Middle frontal gyrus (tissue), 1 donor: ENCODE data around the gene ENSA.
"Not testable (repeated sequence)": the region's sequence is repeated elsewhere in the genome, so short reads cannot be mapped to it uniquely, and the experiment has no call there.

Experiments
- DNase-seq: peaks from one replicate; pipeline ENCODE4 v3.0.0-alpha.2; 2015; ENCODE audit warnings: low spot score; ENCODE audit errors: extremely low spot score

The ENSA gene

DNA sequence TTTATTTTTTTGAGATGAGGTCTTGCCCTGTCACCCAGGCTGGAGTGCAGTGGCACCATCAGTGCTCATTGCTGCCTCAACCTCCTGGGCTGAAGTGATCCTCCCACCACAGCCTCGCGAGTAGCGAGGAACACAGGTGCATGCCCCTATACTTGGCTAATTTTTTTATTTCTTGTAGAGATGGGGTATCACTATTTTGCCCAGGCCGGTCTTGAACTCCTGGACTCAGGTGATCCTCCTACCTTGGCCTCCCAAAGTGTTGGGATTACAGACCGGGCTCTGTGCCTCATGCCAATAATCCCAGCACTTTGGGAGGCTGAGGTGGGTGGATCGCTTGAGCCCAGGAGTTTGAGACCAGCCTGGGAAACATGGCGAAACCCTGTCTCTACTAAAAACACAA lies 48.0 kb downstream of the ENSA start:
- not testable (repeated sequence) for DNase-seq

DNA sequence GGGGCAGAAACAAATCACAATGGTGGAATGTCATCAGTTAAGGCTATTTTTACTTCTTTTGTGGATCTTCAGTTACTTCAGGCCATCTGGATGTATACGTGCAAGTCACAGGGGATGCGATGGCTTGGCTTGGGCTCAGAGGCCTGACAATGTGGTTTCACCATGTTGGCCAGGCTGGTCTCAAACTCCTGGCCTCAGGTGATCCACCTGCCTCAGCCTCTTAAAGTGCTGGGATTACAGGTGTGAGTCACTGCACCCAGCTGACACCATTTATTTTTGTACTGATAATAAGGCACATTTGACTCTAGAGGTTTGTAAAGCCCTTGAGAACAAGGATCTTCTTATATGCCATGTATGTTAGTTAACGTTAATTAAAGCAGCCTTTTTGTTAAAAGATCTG lies 48.4 kb downstream of the ENSA start:
- not testable (repeated sequence) for DNase-seq

DNA sequence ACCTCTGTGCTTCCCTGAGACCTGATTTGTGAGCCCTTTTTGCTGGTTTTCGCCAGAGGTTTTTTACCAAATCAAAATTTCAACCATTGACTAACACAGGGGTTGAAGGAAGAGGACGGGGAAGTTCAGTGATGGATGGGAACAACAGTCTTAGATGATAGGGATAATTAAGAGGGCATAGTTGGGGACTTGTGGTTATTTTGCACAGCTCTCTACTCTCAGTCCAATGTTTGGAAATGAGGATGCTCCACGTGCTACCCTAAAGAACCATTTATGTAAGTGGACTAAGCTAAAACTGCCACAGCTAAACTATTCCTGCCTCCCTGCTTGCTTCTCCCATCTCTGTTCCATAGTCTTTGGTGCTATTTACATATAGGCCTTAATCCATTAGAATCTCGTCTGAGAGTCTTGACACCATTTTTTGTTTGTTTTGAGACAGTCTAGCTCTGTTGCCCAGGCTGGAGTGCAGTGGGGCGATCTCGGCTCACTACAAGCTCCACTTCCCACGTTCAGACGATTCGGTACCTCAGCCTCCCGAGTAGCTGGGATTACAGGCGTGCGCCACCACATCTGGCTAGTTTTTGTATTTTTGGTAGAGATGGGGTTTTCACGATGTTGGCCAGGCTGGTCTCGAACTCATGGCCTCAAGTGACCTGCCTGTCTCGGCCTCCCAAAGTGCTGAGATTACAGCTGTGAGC lies 49.3 kb downstream of the ENSA start:
- no peak for DNase-seq

DNA sequence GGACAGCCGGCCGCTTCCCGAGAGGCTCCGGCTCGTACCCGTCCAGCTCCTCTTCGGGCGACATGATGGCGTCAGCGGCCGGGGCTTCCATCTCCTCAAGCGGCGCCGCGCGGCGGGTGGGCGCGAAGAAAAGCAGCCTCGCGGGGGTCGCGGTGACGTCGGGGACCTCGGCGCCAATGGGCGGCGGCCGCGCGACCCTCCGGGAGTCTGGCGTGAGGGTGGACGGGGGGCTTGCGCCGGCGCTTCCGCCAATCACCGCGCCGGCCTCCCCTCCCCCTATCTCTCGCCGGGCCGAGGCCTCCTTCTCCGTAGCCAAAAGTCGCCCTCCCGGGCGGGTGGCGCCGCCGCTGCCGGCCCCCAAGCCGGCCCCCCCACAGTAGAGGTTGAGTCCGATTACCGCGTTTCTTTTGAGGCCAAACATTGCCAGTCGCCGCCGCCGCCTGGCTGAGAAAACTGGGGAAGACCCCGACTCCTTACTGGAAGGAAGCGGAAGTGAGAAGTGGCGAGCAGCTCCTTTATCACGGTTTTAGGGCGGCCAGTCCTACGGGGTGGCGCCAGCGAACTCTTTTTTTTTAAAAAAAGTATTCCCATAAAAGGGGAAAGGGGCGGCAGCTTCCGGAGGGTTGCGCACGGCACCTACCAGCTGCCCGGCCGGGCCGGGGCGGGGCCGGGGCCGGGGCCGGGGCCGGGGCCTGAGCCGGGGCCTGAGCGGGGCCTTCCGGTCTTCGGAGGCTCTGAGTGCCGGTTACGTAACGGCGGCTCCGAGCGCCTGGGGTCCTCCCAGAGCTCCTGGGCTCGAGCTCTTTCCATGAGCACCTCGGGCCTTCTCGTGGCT lies 50.1 kb downstream of the ENSA start, which contains the start of gene MCL1:
MCL1 (minus strand) TSS at position 501 of the 835 bp plus-strand sequence; CDS start at position 421, 80 bp downstream.
- DNase-seq: peak; percentile 89

DNA sequence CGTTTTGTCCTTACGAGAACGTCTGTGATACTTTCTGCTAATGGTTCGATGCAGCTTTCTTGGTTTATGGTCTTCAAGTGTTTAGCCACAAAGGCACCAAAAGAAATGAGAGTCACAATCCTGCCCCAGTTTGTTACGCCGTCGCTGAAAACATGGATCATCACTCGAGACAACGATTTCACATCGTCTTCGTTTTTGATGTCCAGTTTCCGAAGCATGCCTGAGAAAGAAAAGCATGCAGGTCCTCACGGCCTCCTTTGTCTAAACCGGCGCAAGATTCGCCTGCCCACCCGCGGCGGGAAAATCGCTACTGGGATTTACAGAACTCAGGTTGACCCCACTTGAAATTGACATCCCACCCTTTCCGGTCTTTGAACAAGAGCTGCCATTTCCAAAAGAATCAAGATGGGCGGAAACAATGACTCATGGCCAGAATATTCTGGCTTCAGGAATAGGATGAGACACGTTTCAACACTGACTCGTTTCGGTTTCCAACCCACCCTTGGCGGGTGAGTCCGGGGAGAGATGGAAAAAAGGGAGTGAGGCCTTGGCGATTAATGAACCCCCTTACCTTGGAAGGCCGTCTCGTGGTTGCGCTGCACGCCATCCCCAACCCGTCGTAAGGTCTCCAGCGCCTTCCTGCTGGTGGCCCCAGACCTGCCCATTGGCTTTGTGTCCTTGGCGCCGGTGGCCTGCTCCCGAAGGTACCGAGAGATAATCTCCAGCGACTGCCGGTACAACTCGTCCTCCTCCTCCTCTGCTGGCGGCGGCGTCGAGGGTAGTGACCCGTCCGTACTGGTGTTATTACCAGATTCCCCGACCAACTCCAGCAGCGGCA lies 50.9 kb downstream of the ENSA start:
- DNase-seq: no peak

DNA sequence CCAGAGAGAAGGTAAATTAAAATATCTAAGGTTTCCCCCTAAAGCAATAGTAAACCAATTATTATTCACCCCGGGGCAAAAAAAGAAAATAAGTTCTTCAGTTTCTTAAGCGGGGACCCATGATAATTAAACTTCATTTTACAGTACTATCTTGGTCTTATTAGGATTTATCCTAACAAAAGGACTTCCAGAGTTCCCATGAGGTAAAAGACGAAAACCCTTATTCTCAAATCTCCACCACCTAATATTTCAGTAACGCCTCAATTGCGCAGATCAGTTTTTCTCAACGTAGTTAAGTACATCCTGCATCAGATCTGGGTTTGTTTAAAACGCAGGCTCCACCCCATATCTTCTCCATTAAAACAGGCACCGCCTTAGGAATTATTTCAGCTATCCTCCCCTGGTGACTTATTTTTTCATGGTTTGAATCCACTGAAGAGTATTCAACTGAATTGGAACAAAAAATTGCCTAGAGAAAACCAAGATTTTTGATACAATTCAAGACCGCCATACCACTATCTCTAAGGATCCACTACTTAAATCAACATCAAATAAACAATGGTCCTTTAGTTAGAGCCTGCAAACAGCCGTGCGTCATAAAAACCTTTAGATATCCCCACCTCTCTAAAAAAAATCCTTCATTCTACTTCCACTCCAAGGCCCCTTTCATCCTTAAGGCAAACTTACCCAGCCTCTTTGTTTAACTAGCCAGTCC lies 51.7 kb downstream of the ENSA start:
- no peak for DNase-seq

DNA sequence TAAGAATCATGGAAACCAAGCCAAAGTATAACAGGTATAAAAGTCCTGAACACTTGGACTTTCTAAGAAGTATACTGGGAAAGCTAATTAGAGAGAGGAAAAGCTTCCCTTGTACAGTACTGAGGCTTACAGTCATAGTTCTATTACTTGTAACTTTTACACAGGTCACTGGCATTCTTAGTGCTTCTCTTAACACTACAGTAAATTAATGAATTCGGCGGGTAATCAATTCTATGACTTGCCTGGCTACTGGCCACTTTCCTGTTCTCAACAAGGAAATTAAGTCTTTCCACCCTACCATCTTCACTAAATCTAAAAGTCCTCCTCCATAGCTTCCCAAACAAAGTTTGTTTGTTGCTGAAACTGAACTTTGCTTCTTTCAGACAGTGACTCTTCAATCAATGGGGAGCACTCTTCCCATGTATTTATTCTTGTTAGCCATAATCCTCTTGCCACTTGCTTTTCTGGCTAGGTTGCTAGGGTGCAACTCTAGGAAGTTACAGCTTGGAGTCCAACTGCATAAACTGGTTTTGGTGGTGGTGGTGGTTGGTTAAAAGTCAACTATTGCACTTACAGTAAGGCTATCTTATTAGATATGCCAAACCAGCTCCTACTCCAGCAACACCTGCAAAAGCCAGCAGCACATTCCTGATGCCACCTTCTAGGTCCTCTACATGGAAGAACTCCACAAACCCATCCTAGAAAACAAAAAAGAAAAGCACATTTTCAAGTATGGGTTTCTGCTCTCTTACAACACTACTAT lies 52.4 kb downstream of the ENSA start:
- no peak for DNase-seq

DNA sequence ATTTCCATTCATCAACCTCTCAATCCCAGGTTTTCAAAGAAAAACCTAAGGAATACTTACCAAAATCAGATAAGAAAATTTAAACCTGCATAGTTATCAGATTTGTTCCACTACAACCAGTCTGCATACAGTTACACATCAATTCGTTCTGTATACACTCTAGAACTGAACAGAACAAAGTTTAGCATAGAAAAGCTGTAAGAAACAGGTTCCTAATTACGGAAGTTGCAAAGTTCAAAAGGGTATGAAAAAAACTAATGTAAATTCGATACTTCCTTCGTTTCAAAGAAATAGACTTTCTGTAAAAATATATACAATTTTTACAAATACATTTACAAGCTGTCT lies 53.1 kb downstream of the ENSA start:
- no peak for DNase-seq

DNA sequence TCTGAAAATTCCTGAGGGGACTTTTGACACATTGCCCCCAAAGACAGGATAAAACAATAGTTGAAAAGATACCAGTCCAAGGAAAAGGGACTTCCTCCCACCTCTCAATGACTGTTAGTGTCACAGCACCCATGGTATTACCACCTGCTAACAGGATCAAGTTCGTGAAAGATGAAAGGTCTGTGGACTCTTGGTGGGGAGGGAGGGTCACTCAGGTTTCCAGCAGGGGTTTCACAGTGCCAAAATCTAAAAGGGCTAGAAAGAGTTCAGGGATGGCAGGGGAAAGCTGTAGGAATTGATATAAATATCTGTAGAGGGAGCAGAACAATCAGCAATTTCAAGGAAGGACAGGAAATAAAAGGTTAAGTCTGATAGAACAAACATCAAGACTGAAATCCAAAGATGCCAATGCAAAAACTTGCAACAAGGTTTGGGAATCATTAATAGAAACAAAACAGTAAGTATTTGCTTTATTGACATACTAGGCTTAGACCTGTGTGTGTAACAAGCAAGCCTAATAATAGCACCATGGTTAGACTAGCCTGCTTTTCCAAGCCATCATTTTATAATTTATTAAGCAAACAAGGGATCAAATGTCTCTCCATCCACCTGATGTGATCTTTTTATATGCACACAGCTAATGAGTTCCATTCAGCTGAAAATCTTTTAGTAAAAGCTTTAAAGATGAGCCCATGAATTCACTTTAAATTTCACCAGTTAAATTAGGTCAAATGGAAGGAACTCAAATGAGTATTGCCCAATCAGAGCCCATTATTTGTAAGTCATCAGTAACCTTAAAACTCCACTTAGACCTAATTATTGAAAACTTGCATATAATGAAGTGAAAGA lies 53.7 kb downstream of the ENSA start:
- no peak for DNase-seq

DNA sequence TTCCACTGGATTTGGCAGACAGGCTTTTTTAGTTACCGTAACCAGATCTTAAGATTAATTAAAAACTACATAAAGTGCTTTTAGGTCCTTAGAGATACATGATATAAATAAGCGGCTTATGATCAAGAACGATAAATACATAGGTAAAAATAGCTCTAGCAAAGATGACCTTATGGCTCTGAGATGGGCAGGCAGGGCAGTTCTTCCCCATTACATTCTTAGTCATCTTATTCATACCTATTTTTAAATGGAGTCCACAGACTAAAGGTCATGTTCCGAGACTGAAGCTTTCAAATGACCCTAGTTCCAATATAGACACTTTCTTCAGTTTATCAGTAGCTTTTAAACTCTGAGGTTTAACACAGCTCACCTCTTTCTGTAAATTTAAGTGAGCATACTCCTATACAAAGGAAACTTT lies 54.3 kb downstream of the ENSA start:
- no peak for DNase-seq

DNA sequence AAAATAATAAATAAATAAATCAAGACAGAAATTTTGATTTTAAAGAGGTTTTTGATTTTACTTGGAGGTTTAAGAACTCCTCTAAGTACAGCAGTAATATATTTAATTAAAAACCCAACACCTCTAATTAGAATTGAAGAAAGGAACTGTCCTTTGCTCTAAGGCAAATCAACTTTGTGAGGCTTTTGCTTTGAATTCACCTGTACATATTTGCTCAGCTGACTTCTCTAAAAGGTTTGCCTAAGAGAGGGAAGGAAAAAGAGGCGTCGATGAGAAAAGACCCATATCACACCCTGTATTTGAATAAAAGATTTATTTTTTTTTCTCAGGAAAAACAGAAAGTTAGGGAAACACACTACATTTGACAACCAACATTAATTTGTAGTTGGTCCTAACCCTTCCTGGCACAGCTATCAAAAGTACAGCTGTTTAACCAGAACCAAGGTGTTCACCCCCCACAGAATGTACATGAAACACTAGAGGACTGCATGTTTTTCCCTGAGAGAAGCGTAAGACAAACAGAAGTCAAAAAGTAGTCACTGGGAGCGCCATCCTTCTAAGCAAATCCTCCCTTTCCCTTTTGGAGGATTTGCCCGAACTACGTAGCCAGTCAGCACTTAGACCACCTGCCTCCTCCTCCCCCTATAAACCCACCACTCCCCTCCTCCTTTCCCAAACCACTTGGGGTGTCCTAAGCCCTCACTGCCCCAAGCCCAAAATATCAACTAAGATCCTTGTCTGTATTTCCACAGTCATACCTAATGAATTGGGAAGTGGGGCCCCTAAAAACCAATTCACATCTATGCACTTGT lies 54.9 kb downstream of the ENSA start:
- DNase-seq: no peak

DNA sequence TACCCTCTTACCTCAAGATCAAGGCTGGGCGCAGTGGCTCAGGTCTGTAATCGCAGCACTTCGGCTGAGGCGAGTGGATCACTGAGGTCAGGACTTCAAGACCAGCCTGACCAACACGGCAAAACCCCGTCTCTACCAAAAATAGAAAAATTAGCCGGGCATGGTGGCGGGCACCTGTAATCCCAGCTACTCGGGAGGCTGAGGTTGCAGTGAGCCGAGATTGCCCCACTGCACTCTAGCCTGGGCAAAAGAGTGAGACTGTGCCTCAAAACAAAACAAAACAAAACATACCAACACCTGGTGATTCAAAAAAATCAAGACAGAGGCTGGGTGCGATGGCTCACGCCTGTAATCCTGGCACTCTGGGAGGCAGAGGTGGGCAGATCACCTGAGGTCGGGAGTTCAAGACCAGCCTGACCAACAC lies 55.8 kb downstream of the ENSA start:
- not testable (repeated sequence) for DNase-seq

DNA sequence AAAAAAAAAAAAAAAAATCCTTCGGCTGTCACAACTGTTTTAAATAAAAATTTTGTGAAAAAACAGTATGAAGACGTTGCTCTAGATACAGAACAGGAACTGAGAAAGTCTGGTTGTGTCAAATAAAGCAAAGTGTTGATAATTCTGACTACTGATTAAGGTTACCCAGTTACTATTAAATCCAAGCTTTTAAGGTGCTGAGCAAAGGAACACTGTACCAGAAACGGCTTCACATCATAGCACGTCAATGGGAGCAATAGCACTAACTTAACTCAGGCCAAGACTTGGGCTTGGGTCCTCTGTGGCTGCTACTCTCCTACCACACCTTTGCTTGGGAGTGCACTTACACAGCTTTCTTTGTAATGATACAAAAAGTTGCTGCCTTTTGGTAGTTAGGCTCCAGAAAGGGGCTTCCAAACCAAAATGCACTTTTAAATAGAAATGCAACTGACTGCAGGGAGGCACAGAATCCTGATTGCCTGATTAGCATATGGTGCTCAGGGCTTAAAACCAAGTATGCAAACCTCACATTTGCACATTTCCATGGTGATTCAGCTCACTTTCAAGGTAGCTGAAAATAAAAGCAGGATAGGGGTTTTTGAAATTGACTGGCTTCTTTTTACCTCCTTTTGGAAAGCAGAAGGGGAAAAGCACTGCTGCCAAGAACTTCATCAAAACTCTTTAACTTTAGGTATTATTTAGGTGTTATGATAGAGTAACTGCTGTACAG lies 56.3 kb downstream of the ENSA start:
- no peak for DNase-seq
